ENCODE data around the gene TPST1.

DNA sequence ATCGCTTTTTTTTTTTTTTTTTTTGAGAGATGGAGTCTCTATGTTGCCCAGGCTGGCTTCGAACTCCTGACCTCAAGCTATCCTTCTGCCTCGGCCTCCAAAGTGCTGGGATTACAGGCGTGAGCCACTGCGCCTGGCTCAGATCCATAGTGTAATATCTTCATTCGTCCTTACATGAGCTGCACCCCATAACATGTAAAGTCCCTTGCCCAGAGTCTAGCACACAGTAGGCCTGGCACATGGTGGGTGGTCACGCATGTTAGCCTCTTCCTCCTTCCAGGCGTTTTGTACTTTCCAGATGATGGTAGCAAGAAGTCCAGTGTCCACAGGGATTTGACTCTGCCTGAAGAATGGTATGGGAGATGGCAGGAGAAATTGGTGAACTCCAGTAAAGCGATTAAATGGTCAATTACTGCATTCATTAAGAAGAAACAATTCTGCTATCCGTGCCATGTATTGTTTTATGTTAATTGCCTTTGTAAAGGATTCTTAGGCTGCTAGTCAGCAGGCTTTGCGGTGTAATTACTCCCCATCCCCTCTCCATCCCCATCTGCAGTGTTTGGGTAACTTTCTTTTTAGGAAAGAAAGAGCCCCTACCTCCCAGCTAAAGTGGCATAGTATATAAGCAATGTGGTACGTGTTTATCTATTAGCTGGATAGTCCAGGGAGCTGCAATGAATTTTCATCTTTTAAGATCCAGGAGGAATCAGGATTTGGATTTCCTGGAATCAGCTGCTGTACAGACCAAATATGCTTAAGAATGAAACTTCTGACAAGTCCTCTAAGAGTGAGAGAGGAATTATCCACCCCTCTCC, 1.2 kb downstream of the TPST1 start:
- TF ChIP-seq, protein P1, sequence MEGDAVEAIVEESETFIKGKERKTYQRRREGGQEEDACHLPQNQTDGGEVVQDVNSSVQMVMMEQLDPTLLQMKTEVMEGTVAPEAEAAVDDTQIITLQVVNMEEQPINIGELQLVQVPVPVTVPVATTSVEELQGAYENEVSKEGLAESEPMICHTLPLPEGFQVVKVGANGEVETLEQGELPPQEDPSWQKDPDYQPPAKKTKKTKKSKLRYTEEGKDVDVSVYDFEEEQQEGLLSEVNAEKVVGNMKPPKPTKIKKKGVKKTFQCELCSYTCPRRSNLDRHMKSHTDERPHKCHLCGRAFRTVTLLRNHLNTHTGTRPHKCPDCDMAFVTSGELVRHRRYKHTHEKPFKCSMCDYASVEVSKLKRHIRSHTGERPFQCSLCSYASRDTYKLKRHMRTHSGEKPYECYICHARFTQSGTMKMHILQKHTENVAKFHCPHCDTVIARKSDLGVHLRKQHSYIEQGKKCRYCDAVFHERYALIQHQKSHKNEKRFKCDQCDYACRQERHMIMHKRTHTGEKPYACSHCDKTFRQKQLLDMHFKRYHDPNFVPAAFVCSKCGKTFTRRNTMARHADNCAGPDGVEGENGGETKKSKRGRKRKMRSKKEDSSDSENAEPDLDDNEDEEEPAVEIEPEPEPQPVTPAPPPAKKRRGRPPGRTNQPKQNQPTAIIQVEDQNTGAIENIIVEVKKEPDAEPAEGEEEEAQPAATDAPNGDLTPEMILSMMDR (conservative IDR thresholded peaks at IDR 0.05): no peak
- TF ChIP-seq ZFX (IDR thresholded peaks at IDR 0.05): no peak

Data from C4-2B (cell line).